Coronary artery (tissue), 2 donors: ENCODE results near the gene SPOCK3.

Experiments used
- DNase-seq: peaks from one replicate; pipeline ENCODE4 v3.0.0-alpha.2; 2017; ENCODE audit warnings: low spot score
- H3K27ac ChIP-seq, 2 donors: fragments of 200-600 bp; sonication (generic); one replicate each; pipeline ENCODE4 v1.5.1; 2016 to 2019
- H3K4me3 ChIP-seq: fragments of 200-600 bp; sonication (generic); 2 replicates; pipeline ENCODE4 v1.5.1; 2016; ENCODE audit warnings: mild to moderate bottlenecking, moderate library complexity
- CTCF ChIP-seq: fragments of 200-600 bp; sonication (generic); IDR thresholded peaks from one replicate; pipeline ENCODE4 v1.5.1; 2019; ENCODE audit warnings: antibody characterized with exemption

SPOCK3 gene

GRCh38 chr4:167136270-167136669 lies 98.0 kb downstream of the SPOCK3 start:
- Histone ChIP-seq H3K4me3 (no peak overlapping the region), H3K27ac (no peak overlapping the region)
- TF ChIP-seq CTCF: no peak
- no peak for DNase-seq

GRCh38 chr4:167129146-167129545 lies 105.1 kb downstream of the SPOCK3 start:
- H3K4me3 ChIP-seq: no peak overlapping the region
- TF ChIP-seq CTCF: no peak
- DNase-seq: no peak
- no peak overlapping the region for H3K27ac ChIP-seq

GRCh38 chr4:167119392-167119791 lies 114.9 kb downstream of the SPOCK3 start:
- no peak for TF ChIP-seq CTCF
- Histone ChIP-seq H3K27ac (no peak overlapping the region), H3K4me3 (no peak overlapping the region)
- DNase-seq: no peak

- no peak for TF ChIP-seq CTCF
- H3K27ac ChIP-seq: no peak overlapping the region
- no peak overlapping the region for H3K4me3 ChIP-seq
- no peak for DNase-seq
These were observed 117.0 kb downstream of the SPOCK3 start for GRCh38 chr4:167117273-167117672.

GRCh38 chr4:167114416-167114971 lies 119.8 kb downstream of the SPOCK3 start:
- DNase-seq: no peak
- no peak overlapping the region for H3K27ac ChIP-seq
- no peak for TF ChIP-seq CTCF
- H3K4me3 ChIP-seq: no peak overlapping the region

- no peak for DNase-seq
- Histone ChIP-seq H3K4me3 (no peak overlapping the region), H3K27ac (no peak overlapping the region)
- TF ChIP-seq CTCF: no peak
These were observed 122.7 kb downstream of the SPOCK3 start for GRCh38 chr4:167111622-167112021.

DNA sequence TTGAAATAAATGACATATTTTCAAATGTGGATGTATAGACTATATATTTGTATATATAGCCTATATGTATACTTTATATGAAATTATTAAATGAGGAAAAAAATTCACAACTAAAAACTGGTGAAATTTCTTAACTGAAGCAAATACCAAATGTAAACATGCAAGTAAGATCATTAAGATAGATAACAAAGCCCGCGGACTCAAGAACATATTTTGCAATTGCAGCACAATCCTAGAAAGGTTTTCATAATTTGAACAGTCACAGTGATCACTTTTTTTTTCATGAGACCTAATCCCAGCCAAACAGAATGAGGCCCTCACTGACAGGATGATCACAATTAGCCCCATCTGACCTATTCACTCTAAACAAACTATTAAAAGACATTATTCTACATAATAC lies 123.2 kb downstream of the SPOCK3 start:
- Histone ChIP-seq H3K27ac (no peak overlapping the region), H3K4me3 (no peak overlapping the region)
- TF ChIP-seq CTCF: no peak
- DNase-seq: no peak
